Brain microvascular endothelial cell (primary cell): ENCODE data around the gene FAM83B.

Experiments used
- DNase-seq: peaks from one replicate; pipeline ENCODE4 v3.0.0-alpha.2; 2020
- H3K27ac ChIP-seq: fragments of 250-450 bp; sonication (Bioruptor Pico); 2 replicates; pipeline ENCODE4 v1.5.1; 2020; ENCODE audit warnings: mild to moderate bottlenecking, moderate library complexity
- H3K27me3 ChIP-seq: fragments of 250-450 bp; sonication (Bioruptor Pico); replicated peaks from 2 replicates; pipeline ENCODE4 v1.5.1; 2020; ENCODE audit warnings: mild to moderate bottlenecking
- H3K36me3 ChIP-seq: fragments of 250-450 bp; sonication (Bioruptor Pico); replicated peaks from 2 replicates; pipeline ENCODE4 v1.5.1; 2020; ENCODE audit warnings: mild to moderate bottlenecking
- H3K4me3 ChIP-seq: 2 replicates; pipeline ENCODE4 v1.5.1; 2011; ENCODE audit warnings: low read depth, mild to moderate bottlenecking, control low read depth, low read length, moderate library complexity
- in situ Hi-C: cut with HindIII; loops from 2 replicates; pipeline ENCODE4 v1.10.0; 2017; ENCODE audit warnings: low sequenced_read_pairs, low pct_ligation_motif_present
- TF ChIP-seq, protein P1 (sequence below): IDR thresholded peaks from 2 replicates; pipeline ENCODE4 v1.5.1; 2011; ENCODE audit warnings: low read depth, mild to moderate bottlenecking, moderate library complexity, low read length, control low read depth, inconsistent platforms; ENCODE audit errors: missing control alignments

The FAM83B gene

DNA sequence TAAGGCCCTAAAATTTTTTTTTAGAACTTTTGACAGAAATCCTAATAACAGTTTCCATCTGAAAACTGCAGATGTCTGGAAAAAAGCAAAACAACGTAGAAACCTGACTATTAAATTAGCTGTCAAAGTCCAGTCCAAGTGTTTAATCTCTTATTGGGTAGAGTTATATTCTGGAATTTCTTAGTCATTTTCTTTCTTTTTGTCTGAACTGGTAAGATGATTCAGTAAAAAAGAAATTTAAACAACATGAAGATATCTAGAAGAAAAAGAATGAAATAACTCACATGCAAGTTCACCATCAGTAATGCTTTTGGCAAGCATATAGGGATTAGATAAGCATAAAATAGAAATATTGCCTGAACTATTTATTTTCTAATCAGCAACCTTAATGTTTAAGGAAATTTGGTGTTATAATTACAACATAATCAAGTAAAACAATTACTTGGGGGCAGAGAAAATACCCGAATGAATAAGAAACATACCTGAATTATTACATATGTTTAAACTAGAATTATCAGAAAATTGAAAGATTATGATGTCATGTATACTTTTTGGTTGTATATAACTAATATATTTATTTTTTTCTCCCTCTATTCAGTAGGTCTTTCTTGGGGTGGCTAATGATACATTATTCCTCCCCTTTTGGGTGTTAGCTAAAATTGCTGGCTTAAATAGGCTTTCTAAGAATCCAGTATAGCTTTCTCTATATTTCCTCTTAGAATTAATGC lies 51.1 kb downstream of the FAM83B start:
- in situ Hi-C loops = no loop called here
- TF ChIP-seq, protein P1, sequence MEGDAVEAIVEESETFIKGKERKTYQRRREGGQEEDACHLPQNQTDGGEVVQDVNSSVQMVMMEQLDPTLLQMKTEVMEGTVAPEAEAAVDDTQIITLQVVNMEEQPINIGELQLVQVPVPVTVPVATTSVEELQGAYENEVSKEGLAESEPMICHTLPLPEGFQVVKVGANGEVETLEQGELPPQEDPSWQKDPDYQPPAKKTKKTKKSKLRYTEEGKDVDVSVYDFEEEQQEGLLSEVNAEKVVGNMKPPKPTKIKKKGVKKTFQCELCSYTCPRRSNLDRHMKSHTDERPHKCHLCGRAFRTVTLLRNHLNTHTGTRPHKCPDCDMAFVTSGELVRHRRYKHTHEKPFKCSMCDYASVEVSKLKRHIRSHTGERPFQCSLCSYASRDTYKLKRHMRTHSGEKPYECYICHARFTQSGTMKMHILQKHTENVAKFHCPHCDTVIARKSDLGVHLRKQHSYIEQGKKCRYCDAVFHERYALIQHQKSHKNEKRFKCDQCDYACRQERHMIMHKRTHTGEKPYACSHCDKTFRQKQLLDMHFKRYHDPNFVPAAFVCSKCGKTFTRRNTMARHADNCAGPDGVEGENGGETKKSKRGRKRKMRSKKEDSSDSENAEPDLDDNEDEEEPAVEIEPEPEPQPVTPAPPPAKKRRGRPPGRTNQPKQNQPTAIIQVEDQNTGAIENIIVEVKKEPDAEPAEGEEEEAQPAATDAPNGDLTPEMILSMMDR = no peak
- no peak overlapping the region for H3K27ac ChIP-seq
- DNase-seq = no peak
- H3K36me3 ChIP-seq = no peaks in the 10 kb centered on the region
- no peaks in the 10 kb centered on the region for H3K27me3 ChIP-seq
- no peak overlapping the region for H3K4me3 ChIP-seq

DNA sequence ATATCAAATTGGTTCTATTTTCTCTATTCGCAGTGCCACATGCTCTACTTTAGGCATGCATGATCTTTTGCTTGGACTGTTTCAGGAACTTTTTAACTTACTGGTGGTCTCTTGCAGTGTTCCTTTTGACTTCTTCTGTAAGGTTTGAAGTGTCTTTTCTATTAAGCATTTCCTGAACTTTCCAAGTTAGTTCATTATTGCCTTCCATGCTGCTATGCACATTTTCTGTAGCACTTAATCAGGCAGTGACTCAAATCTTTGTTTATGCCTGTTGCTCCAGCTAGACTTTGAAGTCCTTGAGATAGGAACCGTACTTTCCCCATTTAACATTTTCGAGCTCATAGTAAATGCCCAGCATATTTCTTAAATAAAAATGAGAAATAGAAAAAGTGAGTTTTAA lies 52.2 kb downstream of the FAM83B start:
- in situ Hi-C loops = no loop called here
- DNase-seq = no peak
- TF ChIP-seq, protein P1 = no peak

DNA sequence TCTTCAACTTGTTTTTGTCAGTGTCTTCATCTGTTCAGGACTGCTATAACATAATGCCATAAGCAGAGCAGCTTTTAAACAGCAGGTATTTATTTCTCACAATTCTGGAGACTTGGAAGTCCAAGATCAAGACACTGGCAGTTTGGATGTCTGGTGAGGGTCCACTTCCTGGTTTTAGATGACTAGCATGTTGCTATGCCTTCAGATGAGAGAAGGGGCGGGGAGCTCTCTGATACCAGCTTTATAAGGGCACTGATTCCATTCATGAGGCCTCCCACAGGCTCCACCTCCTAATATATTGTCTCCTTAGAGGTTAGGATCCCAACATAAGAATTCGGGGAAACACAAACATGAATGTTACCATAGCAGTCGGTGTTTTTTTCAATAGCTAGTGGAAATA lies 52.9 kb downstream of the FAM83B start:
- Histone ChIP-seq H3K27ac (no peak overlapping the region), H3K36me3 (no peaks in the 10 kb centered on the region), H3K27me3 (no peaks in the 10 kb centered on the region), H3K4me3 (no peak overlapping the region)
- no peak for DNase-seq
- in situ Hi-C loops = no loop called here
- TF ChIP-seq, protein P1 = no peak

More for the DNA sequence above, 52.2 kb downstream of the FAM83B start:
- H3K27me3 ChIP-seq = no peaks in the 10 kb centered on the region
- no peaks in the 10 kb centered on the region for H3K36me3 ChIP-seq
- no peak overlapping the region for H3K27ac ChIP-seq
- H3K4me3 ChIP-seq = no peak overlapping the region

DNA sequence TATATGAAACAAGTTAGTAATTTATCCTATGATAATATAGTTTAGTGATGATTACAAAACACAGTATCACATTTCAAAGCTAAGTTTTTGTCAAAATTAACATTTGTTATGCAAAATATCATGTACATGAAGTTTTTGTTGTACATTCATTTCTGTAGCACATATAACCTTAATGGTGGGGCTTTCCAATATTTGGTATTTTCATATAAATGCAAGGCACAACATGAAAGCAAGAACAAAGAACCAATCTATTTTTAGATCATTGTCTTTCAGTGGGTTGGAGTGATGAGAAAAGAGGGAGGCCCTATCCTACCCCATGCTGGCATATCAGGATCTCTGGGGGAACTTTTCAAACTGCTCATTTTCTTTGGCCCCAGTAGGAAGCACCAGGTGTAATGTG lies 53.4 kb downstream of the FAM83B start:
- Histone ChIP-seq H3K4me3 (no peak overlapping the region), H3K27ac (no peak overlapping the region), H3K27me3 (no peaks in the 10 kb centered on the region), H3K36me3 (no peaks in the 10 kb centered on the region)
- TF ChIP-seq, protein P1 = no peak
- no peak for DNase-seq
- in situ Hi-C loops = no loop called here

DNA sequence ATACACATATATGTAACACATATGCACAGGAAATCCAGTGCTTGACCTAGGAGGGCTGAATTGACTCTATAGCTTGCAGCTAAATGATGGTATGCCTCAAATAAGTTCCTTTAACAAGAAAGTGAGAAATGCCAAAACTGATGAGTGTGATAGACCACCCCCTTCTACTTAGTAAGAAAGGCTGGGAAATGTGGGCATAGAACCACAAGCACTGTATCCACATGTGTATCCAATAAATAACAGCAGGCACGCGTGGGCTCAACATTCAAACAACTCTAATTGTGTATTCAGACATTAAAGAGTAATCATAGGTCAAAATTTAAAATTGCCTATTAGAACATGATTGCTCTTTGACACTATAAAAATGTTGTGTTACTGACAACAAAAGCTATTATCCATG lies 54.1 kb downstream of the FAM83B start:
- H3K36me3 ChIP-seq = no peaks in the 10 kb centered on the region
- in situ Hi-C loops = no loop called here
- H3K4me3 ChIP-seq = no peak overlapping the region
- H3K27me3 ChIP-seq = no peaks in the 10 kb centered on the region
- TF ChIP-seq, protein P1 = no peak
- no peak overlapping the region for H3K27ac ChIP-seq
- no peak for DNase-seq

DNA sequence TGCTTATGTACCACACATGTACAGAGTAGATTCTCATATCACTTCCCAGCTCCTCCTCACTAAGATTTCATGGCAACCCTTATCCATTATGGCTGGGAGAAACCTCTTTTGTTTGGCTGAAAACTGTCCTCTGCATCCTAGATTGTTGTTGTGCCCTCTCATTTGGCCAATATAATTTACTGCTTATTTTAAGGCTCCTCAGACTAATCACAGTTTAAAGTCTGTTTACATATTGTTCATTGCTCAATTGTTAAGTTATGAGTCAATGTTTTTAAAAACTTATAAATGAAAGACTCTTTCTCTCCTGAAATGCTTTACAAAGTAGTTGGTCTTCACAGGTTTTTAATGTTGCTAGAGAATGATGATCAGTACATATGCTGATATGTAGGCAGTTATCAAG lies 57.3 kb downstream of the FAM83B start:
- H3K36me3 ChIP-seq = no peaks in the 10 kb centered on the region
- H3K27me3 ChIP-seq = no peaks in the 10 kb centered on the region
- H3K27ac ChIP-seq = no peak overlapping the region
- DNase-seq = no peak
- TF ChIP-seq, protein P1 = no peak
- no peak overlapping the region for H3K4me3 ChIP-seq
- in situ Hi-C loops = no loop called here
